Activated CD4-positive, alpha-beta T cell treated with anti-CD3 and anti-CD28 coated beads for 36 hours (primary cell): ENCODE results near the gene TEX55. TPM values are rescaled to one million over a fixed set of nuclear protein-coding genes. Genes with fewer than 3 reads are reported as not detected.
"Not testable (repeated sequence)": the region's sequence is repeated elsewhere in the genome, so short reads cannot be mapped to it uniquely, and the experiment has no call there.

Experiments used
- ATAC-seq: fragments of 200-7000 bp; cut with Tn5 transposase; one replicate; pipeline ENCODE4 v1.10.0; 2021; ENCODE audit warnings: mild to moderate bottlenecking, moderate library complexity
- CTCF ChIA-PET: fragments of 350-600 bp; sonication (Branson Sonifier 250); formaldehyde crosslinking; loops from one replicate; lab custom pipeline; 2021; ENCODE audit warnings: antibody characterized with exemption; lab: Charles Lee
- POLR2A ChIA-PET: fragments of 350-600 bp; sonication (Branson Sonifier 250); formaldehyde crosslinking; loops from one replicate; lab custom pipeline; 2021; ENCODE audit warnings: antibody characterized with exemption, inconsistent platforms; lab: Charles Lee
- DNase-seq: peaks from one replicate; pipeline ENCODE4 v3.0.0-alpha.2; 2020
- H3K27ac Mint-ChIP-seq: one replicate; pipeline ENCODE4 v1.8.0; 2021; ENCODE audit warnings: mixed read lengths
- H3K27me3 Mint-ChIP-seq: one replicate; pipeline ENCODE4 v1.8.0; 2021; ENCODE audit warnings: mixed read lengths
- H3K36me3 Mint-ChIP-seq: one replicate; pipeline ENCODE4 v1.8.0; 2021; ENCODE audit warnings: low read depth, mixed read lengths
- H3K4me1 Mint-ChIP-seq: one replicate; pipeline ENCODE4 v1.8.0; 2021; ENCODE audit warnings: mixed read lengths
- H3K4me3 Mint-ChIP-seq: one replicate; pipeline ENCODE4 v1.8.0; 2021; ENCODE audit warnings: mild to moderate bottlenecking, moderate library complexity, mixed read lengths
- H3K9me3 Mint-ChIP-seq: one replicate; pipeline ENCODE4 v1.8.0; 2021; ENCODE audit warnings: low read depth, mixed read lengths
- intact Hi-C, 2 experiments: fragments of 100-400 bp; cut with DNase I in 1 of 2; cut with micrococcal nuclease in 1 of 2; formaldehyde crosslinking; loops; one replicate each; pipeline versions ENCODE4 v1.14.2 to v1.15.1; 2022 to 2024; cut with DNase I, micrococcal nuclease
- total RNA-seq, 2 experiments: library from RNA; stranded (reverse); gene quantifications; one replicate each; pipeline ENCODE4 v1.2.3, GENCODE V29; 2021

The TEX55 gene
- total RNA-seq, 2 experiments from 2014 or later, result not detected

DNA sequence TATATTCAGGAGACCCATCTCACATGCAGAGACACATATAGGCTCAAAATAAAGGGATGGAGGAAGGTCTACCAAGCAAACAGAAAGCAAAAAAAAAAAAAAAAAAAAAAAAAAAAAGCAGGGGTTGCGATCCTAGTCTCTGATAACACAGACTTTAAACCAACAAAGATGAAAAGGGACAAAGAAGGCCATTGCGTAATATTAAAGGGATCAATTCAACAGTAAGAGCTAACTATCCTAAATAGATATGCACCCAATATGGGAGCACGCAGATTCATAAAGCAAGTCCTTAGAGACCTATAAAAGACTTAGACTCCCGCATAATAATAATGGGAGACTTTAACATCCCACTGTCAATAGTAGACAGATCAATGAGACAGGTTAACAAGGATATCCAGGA lies 13.7 kb upstream of the TEX55 start:
- H3K9me3 Mint-ChIP-seq, H3K4me1 Mint-ChIP-seq, H3K4me3 Mint-ChIP-seq, ATAC-seq, H3K27me3 Mint-ChIP-seq, H3K36me3 Mint-ChIP-seq, H3K27ac Mint-ChIP-seq, intact Hi-C loops, DNase-seq, POLR2A ChIA-PET, CTCF ChIA-PET: not testable (repeated sequence)

DNA sequence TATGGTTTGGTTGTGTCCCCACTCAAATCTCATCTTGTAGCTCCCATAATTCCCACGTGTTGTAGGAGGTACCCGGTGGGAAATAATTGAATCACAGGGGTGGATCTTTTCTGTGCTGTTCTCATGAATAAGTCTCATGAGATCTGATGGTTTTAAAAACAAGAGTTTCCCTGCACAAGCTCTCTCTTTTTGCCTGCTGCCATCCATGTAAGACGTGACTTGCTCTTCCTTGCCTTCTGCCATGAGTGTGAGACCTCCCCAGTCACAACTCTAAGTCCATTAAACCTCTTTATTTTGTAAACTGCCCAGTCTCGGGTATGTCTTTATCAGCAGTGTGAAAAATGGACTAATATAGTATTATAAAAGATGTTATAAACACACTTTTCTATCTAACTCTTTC lies 6.6 kb upstream of the TEX55 start:
- H3K4me1 Mint-ChIP-seq, H3K9me3 Mint-ChIP-seq, POLR2A ChIA-PET, ATAC-seq, CTCF ChIA-PET, DNase-seq, H3K4me3 Mint-ChIP-seq, H3K27me3 Mint-ChIP-seq, H3K36me3 Mint-ChIP-seq, H3K27ac Mint-ChIP-seq, intact Hi-C loops: not testable (repeated sequence)

GRCh38 chr3:119140466-119140865 lies 5.5 kb upstream of the TEX55 start:
- CTCF ChIA-PET, result no interaction called here
- Mint-ChIP-seq H3K9me3 (no peaks in the 10 kb centered on the region), H3K36me3 (no peaks in the 10 kb centered on the region), H3K27ac (no peak overlapping the region), H3K4me1 (peaks cover 3% of the 10 kb centered on the region), H3K4me3 (no peak overlapping the region), H3K27me3 (no peaks in the 10 kb centered on the region)
- POLR2A ChIA-PET, result no interaction called here
- ATAC-seq (no peak), DNase-seq (no peak)
- intact Hi-C loops, result no loop called here

- H3K9me3 Mint-ChIP-seq, result no peaks in the 10 kb centered on the region
- POLR2A ChIA-PET, result no interaction called here
- H3K27ac Mint-ChIP-seq, result peak overlapping the region; percentile 23
- intact Hi-C loops, result loop anchor here (1.0 to 2.0 kb wide), 3 partner anchors 96 to 536 kb away; no protein-coding TSS in a partner anchor
- ATAC-seq, result peak; percentile 42
- CTCF ChIA-PET, result interaction anchor here (1.1 to 3.1 kb wide), 7 partner anchors 95 to 263 kb away, joined by 4 to 36 read pairs (median 7); partner anchors contain the start of gene B4GALT4
- peaks cover 4% of the 10 kb centered on the region for H3K4me1 Mint-ChIP-seq
- no peaks in the 10 kb centered on the region for H3K36me3 Mint-ChIP-seq
- no peak overlapping the region for H3K4me3 Mint-ChIP-seq
- H3K27me3 Mint-ChIP-seq, result no peaks in the 10 kb centered on the region
- DNase-seq, result no peak
Observed at GRCh38 chr3:119145128-119145499, 851 bp upstream of the TEX55 start.

DNA sequence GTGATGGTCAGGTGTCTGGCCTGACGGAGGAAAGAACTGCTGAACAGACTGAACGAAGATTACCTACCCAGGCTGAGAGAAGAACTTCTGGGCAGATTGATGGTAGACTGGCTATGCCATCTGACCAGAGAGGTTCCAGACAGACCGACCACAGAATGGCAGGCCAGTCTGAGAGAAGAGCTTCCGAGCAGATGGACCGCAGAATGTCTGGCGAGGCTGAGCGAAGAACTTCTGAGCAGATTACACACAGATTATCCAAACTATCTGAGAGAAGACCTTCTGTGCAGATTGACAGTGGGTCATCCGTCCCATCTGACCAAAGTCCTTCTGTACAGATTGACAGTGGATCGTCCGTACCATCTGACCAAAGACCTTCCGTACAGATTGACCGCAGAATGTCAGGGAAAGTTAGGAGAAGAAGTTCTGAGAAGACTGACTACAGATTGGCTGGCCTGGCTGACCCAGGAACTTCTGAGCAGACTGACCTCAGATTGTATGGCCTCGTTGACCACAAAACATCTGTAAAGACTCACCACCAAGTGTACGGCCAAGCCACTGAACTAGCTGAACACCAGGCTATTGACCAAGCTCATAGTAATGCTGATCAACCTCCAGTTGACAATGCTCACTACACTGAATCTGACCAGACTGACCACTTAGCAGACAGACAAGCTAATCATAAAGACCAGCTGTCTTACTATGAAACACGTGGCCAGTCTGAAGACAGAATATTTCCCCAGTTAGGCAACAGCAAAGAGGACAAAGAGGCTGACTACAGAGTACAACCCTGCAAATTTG lies 812 bp downstream of the TEX55 start:
- POLR2A ChIA-PET, result no interaction called here
- CTCF ChIA-PET, result interaction anchor here (0.7 to 2.8 kb wide), 3 partner anchors 94 to 550 kb away, joined by 3 to 36 read pairs (median 3); partner anchors contain the start of gene B4GALT4
- peaks cover 4% of the 10 kb centered on the region for H3K4me1 Mint-ChIP-seq
- no peak for ATAC-seq
- intact Hi-C loops, result no loop called here
- H3K4me3 Mint-ChIP-seq, result no peak overlapping the region
- no peaks in the 10 kb centered on the region for H3K36me3 Mint-ChIP-seq
- no peak for DNase-seq
- H3K27ac Mint-ChIP-seq, result no peak overlapping the region
- no peaks in the 10 kb centered on the region for H3K27me3 Mint-ChIP-seq
- no peaks in the 10 kb centered on the region for H3K9me3 Mint-ChIP-seq

- ATAC-seq, result no peak
- ChIA-PET CTCF (interaction anchor here (1.2 to 2.8 kb wide), 2 partner anchors 93 to 240 kb away, joined by 3 to 36 read pairs; partner anchors contain the start of gene B4GALT4), POLR2A (no interaction called here)
- Mint-ChIP-seq H3K4me1 (peaks cover 4% of the 10 kb centered on the region), H3K36me3 (no peaks in the 10 kb centered on the region), H3K27ac (no peak overlapping the region), H3K27me3 (no peaks in the 10 kb centered on the region), H3K9me3 (no peaks in the 10 kb centered on the region), H3K4me3 (no peak overlapping the region)
- intact Hi-C loops, result no loop called here
- DNase-seq, result no peak
Observed at GRCh38 chr3:119147494-119147893, 1.5 kb downstream of the TEX55 start.

- intact Hi-C loops, result no loop called here
- no peak for ATAC-seq
- peaks cover 4% of the 10 kb centered on the region for H3K9me3 Mint-ChIP-seq
- no peak for DNase-seq
- peaks cover 4% of the 10 kb centered on the region for H3K4me1 Mint-ChIP-seq
- H3K4me3 Mint-ChIP-seq, result no peak overlapping the region
- H3K36me3 Mint-ChIP-seq, result peaks cover 1% of the 10 kb centered on the region
- no peaks in the 10 kb centered on the region for H3K27me3 Mint-ChIP-seq
- ChIA-PET POLR2A (no interaction called here), CTCF (interaction anchor here (1.5 kb wide), 1 partner anchor 93 kb away, joined by 4 read pairs; no protein-coding TSS in a partner anchor)
- no peak overlapping the region for H3K27ac Mint-ChIP-seq
Observed at GRCh38 chr3:119148493-119149180, 2.7 kb downstream of the TEX55 start.

- Mint-ChIP-seq H3K27ac (no peak overlapping the region), H3K9me3 (peaks cover 12% of the 10 kb centered on the region), H3K4me1 (peaks cover 4% of the 10 kb centered on the region), H3K27me3 (no peaks in the 10 kb centered on the region), H3K4me3 (no peak overlapping the region), H3K36me3 (peaks cover 7% of the 10 kb centered on the region)
- ATAC-seq (peak; percentile 38), DNase-seq (no peak)
- intact Hi-C loops, result no loop called here
- ChIA-PET POLR2A (no interaction called here), CTCF (interaction anchor here (1.5 kb wide), 1 partner anchor 92 kb away, joined by 4 read pairs; no protein-coding TSS in a partner anchor)
Observed at GRCh38 chr3:119149484-119149883, 3.5 kb downstream of the TEX55 start.

GRCh38 chr3:119156868-119157267 lies 10.9 kb downstream of the TEX55 start:
- ChIA-PET POLR2A (no interaction called here), CTCF (interaction anchor here (0.6 to 1.4 kb wide), 3 partner anchors 84 to 128 kb away, joined by 3 to 4 read pairs (median 3); no protein-coding TSS in a partner anchor)
- H3K27ac Mint-ChIP-seq, result no peak overlapping the region

DNA sequence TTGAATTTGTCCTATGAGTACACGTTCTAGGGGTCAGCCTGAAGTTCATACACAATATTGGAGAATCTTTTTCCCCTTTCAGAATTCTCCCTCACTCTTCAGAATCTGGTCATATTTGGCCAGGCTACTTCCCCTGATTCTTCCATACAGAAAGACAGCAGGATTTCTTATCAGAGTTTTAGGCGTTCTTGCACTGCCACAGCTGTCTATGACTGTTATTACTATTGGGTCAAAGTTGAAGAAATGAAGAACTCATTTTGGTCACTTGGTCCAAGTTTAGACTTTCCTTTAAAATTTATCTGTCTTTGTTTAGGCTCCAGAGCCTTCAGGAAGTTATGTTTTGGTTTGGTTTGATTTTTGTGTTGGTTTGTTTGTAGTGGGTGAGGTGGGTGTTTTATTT lies 12.0 kb downstream of the TEX55 start:
- ChIA-PET CTCF (interaction anchor here (1.4 kb wide), 1 partner anchor 83 kb away, joined by 3 read pairs; no protein-coding TSS in a partner anchor), POLR2A (no interaction called here)
- Mint-ChIP-seq H3K27ac (no peak overlapping the region), H3K36me3 (peaks cover 8% of the 10 kb centered on the region), H3K4me1 (no peaks in the 10 kb centered on the region), H3K4me3 (no peak overlapping the region), H3K9me3 (peaks cover 22% of the 10 kb centered on the region), H3K27me3 (peaks cover 8% of the 10 kb centered on the region)
- intact Hi-C loops, result no loop called here
- DNase-seq, result no peak
- ATAC-seq, result no peak

More at GRCh38 chr3:119156868-119157267, 10.9 kb downstream of the TEX55 start:
- H3K36me3 Mint-ChIP-seq, result peaks cover 8% of the 10 kb centered on the region
- intact Hi-C loops, result no loop called here
- peaks cover 22% of the 10 kb centered on the region for H3K9me3 Mint-ChIP-seq
- H3K4me1 Mint-ChIP-seq, result no peaks in the 10 kb centered on the region
- H3K4me3 Mint-ChIP-seq, result no peak overlapping the region
- H3K27me3 Mint-ChIP-seq, result peaks cover 6% of the 10 kb centered on the region
- ATAC-seq, result no peak
- no peak for DNase-seq

GRCh38 chr3:119160361-119160760 lies 14.4 kb downstream of the TEX55 start:
- DNase-seq (no peak), ATAC-seq (no peak)
- no peaks in the 10 kb centered on the region for H3K4me1 Mint-ChIP-seq
- ChIA-PET CTCF (interaction anchor here (0.6 kb wide), 1 partner anchor 117 kb away, joined by 4 read pairs; no protein-coding TSS in a partner anchor), POLR2A (no interaction called here)
- peaks cover 6% of the 10 kb centered on the region for H3K9me3 Mint-ChIP-seq
- peaks cover 3% of the 10 kb centered on the region for H3K36me3 Mint-ChIP-seq
- H3K4me3 Mint-ChIP-seq, result no peak overlapping the region
- intact Hi-C loops, result no loop called here
- H3K27ac Mint-ChIP-seq, result no peak overlapping the region
- H3K27me3 Mint-ChIP-seq, result peaks cover 7% of the 10 kb centered on the region
